Measurements from ENCODE around the gene MCF2L2.

DNA sequence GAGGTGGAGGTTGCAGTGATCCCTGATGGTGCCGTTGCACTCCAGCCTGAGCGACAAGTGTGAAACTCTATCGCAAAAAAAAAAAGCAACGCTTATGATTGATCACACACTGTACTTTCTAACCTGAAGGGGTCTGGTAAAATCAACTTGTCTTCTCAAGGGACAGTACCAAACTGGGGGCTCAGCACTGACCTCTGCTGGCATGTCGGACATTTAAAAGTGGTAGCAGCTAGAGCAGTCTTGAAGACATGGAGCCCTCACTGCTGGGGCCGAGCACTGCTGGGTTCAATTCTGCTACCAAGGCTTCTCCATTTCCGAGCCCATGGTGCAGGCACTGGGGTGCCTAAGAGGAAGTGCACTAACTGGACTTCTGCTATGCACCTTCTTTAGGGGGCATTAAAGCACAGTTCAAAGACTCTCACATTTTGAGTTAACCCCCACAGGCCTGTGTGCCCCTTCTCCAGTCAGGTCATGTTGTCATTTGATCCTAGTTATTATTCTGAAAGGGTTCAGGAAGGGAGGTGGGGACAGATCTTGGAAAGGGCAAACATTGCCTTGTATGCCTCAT, 239.4 kb downstream of the MCF2L2 start:
- TF ChIP-seq, protein P1, sequence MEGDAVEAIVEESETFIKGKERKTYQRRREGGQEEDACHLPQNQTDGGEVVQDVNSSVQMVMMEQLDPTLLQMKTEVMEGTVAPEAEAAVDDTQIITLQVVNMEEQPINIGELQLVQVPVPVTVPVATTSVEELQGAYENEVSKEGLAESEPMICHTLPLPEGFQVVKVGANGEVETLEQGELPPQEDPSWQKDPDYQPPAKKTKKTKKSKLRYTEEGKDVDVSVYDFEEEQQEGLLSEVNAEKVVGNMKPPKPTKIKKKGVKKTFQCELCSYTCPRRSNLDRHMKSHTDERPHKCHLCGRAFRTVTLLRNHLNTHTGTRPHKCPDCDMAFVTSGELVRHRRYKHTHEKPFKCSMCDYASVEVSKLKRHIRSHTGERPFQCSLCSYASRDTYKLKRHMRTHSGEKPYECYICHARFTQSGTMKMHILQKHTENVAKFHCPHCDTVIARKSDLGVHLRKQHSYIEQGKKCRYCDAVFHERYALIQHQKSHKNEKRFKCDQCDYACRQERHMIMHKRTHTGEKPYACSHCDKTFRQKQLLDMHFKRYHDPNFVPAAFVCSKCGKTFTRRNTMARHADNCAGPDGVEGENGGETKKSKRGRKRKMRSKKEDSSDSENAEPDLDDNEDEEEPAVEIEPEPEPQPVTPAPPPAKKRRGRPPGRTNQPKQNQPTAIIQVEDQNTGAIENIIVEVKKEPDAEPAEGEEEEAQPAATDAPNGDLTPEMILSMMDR (IDR thresholded peaks at IDR 0.05): peak in 3 of 6 experiments; percentile 13 to 26 (median 21)
- TF ChIP-seq POLR2A (IDR thresholded peaks at IDR 0.05): no peak
